Measurements from ENCODE around the gene MFN1. TPM values are rescaled to one million over a fixed set of nuclear protein-coding genes. Genes with fewer than 3 reads are reported as not detected.

Gene MFN1
- total and polyA plus RNA-seq, 2 of the 13 experiments (the other 11 are each of a cell fraction or from before 2014, with no cell fraction given), result 25.2 to 37.5 TPM

GRCh38 chr3:179373938-179374337 lies 26.4 kb downstream of the MFN1 start:
- Histone ChIP-seq H3K4me3 (replicated peaks in 1 of 3; ENCODE audit: insufficient read depth in 1 of 3, low read depth in 2 of 3, low read length in 3 of 3) (no peak overlapping the region), H3K4me2 (ENCODE audit: low read depth, low read length) (no peak overlapping the region), H3K79me2 (ENCODE audit: insufficient read depth, low read length) (no peaks in the 10 kb centered on the region), H3K27me3 (ENCODE audit: control insufficient read depth in 1 of 2, insufficient read depth in 2 of 2, low read length in 2 of 2) (no peaks in the 10 kb centered on the region; a peak in 1 of 5 replicates), H2AFZ (ENCODE audit: low read length) (no peak overlapping the region), H3K9me3 (ENCODE audit: low read length) (no peaks in the 10 kb centered on the region), H3K36me3 (replicated peaks in 1 of 2; ENCODE audit: control insufficient read depth in 1 of 2, insufficient read depth in 2 of 2, low read length in 2 of 2) (peaks cover 3 to 34% of the 10 kb centered on the region in 2 experiments; a peak in 4 of 5 replicates), H4K20me1 (ENCODE audit: insufficient read depth, low read length) (no peaks in the 10 kb centered on the region), H3K9ac (ENCODE audit: insufficient read depth, low read depth, low read length) (no peak overlapping the region), H3K4me1 (ENCODE audit: insufficient read depth, low read length) (no peaks in the 10 kb centered on the region), H3K27ac (ENCODE audit: extremely low read length, insufficient read depth, low read length) (no peak overlapping the region)
- POLR2A ChIA-PET, result no interaction called here
- CTCF ChIA-PET (ENCODE audit: low intra/inter-chr PET ratio, low total read pairs), result no interaction called here
- no peak for ATAC-seq
- 99% methylated on average over 6 of the region's 6 CpGs for WGBS (ENCODE audit: low lambda C conversion rate)
- intact Hi-C loops (cut with micrococcal nuclease; ENCODE audit: unreplicated experiment), result no loop called here
- no peak for FAIRE-seq
- BruUV-seq (replicated peaks), result no TSS peak
- in situ Hi-C loops (cut with HindIII; ENCODE audit: extremely low pct_ligation_motif_present, low pct_unique_long_range_greater_than_20kb), result no loop called here
- no peak for DNase-seq (ENCODE audit: low spot score)
- no peak for TF ChIP-seq FOXO4 (CRISPR knock-in tag; conservative IDR thresholded peaks at IDR 0.05)
- no peak for TF ChIP-seq PHF20 (CRISPR knock-in tag; IDR thresholded peaks at IDR 0.05)
- no peak for TF ChIP-seq ZNF513 (CRISPR knock-in tag; conservative IDR thresholded peaks at IDR 0.05)
- TF ChIP-seq LRRFIP1 (CRISPR knock-in tag; conservative IDR thresholded peaks at IDR 0.05), result no peak
- no peak for TF ChIP-seq RCOR2 (CRISPR knock-in tag; IDR thresholded peaks at IDR 0.05)
- TF ChIP-seq ARID4A (CRISPR knock-in tag; IDR thresholded peaks at IDR 0.05; ENCODE audit: borderline replicate concordance), result no peak
- no peak for TF ChIP-seq FOXJ3 (CRISPR knock-in tag; IDR thresholded peaks at IDR 0.05; ENCODE audit: borderline replicate concordance)
- TF ChIP-seq ZNF136 (CRISPR knock-in tag; IDR thresholded peaks at IDR 0.05; ENCODE audit: low read depth), result no peak
- TF ChIP-seq ERF (CRISPR knock-in tag; IDR thresholded peaks at IDR 0.05), result no peak
- no peak for TF ChIP-seq E2F5 (CRISPR knock-in tag; conservative IDR thresholded peaks at IDR 0.05)
- TF ChIP-seq ZNF121 (CRISPR knock-in tag; IDR thresholded peaks at IDR 0.05), result no peak
- TF ChIP-seq GATA4 (IDR thresholded peaks at IDR 0.05; ENCODE audit: borderline replicate concordance, low read depth), result no peak
- TF ChIP-seq NR2F1 (CRISPR knock-in tag; IDR thresholded peaks at IDR 0.05), result no peak
